HG02840 (cell line): ENCODE data around the gene MSRB2.

Experiments used
- ATAC-seq: cut with Tn5 transposase; IDR thresholded peaks from one replicate; pipeline ENCODE4 v1.9.1; 2021; ENCODE audit warnings: mild to moderate bottlenecking, moderate library complexity, moderate number of reproducible peaks; ENCODE audit not compliant: unreplicated experiment, low FRiP score

The MSRB2 gene

GRCh38 chr10:23157239-23157681 lies 61.9 kb downstream of the MSRB2 start:
- ATAC-seq, result no peak

DNA sequence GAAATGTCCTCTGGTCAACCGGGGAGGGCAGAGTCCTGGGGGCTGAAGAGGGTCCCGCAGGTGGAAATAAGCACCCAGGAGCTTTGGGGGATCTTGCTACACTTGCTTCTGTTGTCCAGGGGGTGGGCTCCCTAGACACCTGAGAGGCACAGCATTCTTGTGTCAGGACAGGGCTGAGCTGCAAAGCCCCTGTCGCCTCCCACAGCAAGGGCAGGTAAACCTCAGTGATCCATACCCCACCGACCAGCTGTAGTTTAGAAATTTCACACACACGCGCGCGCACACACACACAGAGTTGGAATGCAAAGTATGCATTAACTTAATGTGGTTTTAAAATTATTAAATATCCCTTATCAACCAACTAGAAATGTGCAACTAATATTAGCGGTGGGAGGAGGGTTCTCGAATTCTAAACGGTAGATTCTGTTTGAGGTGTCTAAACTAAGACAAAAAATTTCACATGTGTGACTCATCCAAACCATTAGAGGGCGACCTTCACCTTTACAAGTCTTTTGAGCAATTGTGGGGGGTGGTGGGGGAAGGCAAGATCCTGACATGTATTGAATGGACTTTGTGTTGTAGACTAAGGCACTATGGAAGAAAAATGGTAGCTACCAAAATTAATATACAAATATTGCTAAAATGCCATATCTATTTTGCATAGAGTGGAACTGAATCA lies 62.5 kb downstream of the MSRB2 start:
- no peak for ATAC-seq

- no peak for ATAC-seq
Observed at GRCh38 chr10:23158370-23158769, 63.0 kb downstream of the MSRB2 start.

- no peak for ATAC-seq
Observed at GRCh38 chr10:23171232-23171876, 76.0 kb downstream of the MSRB2 start.
